Activated CD4-positive, alpha-beta T cell treated with anti-CD3 and anti-CD28 coated beads, Interleukin-2, Interleukin-4, amounts not matched to agents 100 ng/mL and 50 ng/mL, durations not matched to agents 16 hours and 8 hours (primary cell): ENCODE data around the gene CCDC87.
A peak's percentile ranks its signal among the peaks of the same experiment; 100 is the strongest.
"Not testable (repeated sequence)": the region's sequence is repeated elsewhere in the genome, so short reads cannot be mapped to it uniquely, and the experiment has no call there.

Source experiments
- DNase-seq: peaks from one replicate; pipeline ENCODE4 v3.0.0-alpha.2; 2020; ENCODE audit warnings: low spot score

Gene CCDC87

DNA sequence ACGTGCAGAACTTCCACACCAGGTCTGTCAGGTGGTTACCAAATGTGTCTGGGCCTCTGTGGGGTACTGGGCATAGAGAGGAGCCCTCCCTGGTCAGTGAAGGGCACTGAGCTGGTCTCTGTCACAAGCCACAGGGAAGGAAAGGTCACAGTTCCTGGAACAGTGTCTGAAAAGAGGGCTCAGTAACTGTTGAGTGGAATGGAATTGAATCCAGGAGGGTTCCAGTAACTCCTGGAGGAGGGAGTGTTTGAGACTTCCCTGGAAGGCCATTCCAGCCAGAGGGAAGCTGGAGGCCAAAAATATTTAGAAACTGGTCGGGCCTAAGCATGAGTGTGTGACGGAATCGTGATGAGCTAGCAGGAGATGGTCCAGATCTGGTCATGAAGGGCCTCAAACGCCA is 38.3 kb downstream of the CCDC87 start:
- no peak for DNase-seq

GRCh38 chr11:66550887-66551286 is 42.0 kb downstream of the CCDC87 start:
- no peak for DNase-seq

DNA sequence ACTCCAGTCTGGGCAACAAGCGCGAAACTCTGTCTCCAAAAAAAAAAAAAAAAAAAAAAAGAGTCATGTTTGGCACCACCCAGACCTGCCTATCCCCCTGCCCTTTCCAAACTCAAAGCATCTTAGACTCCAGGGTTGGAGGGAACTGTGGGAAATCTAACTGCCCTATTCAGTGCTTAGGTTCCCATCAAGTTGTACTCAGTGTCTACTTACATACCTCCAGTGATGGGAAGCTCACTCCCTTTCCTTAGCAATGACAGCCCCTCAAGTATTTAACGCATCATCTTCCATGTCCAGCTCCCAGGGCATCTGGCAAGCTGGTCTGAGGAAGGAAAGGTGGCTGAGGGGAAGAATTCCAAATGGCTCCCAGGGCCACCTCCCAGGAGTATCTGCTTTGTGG is 43.2 kb downstream of the CCDC87 start:
- DNase-seq: no peak

- no peak for DNase-seq
These were observed 43.9 kb downstream of the CCDC87 start for GRCh38 chr11:66548774-66549630.

DNA sequence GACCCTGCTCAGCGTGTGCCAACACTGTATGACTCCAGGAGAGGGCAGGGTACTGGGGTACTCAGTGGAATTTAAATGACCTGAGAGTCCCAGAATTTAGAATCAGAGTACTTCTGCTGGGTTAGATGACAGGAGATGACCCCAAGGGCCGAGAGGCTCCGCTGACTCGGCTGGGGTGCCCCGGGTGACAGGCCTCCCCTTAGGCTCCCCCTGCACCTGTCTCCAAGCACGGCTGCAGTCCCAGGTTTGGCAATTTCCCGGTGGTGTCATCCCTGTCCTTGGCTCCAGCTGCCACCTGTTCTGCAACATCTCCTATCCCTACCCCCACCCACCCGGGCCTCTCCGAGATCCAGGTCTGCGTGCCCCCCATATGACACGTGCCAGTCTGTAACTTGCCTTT is 44.8 kb downstream of the CCDC87 start:
- DNase-seq: no peak

GRCh38 chr11:66547662-66548009 is 45.2 kb downstream of the CCDC87 start:
- no peak for DNase-seq

- no peak for DNase-seq
These were observed 45.7 kb downstream of the CCDC87 start for GRCh38 chr11:66546966-66547661.

- no peak for DNase-seq
These were observed 46.4 kb downstream of the CCDC87 start, which contains the start of gene ACTN3 for GRCh38 chr11:66546368-66546965. ACTN3 (plus strand) TSS chr11:66546903; CDS start chr11:66546938, 35 bp downstream.

GRCh38 chr11:66545701-66546367 is 47.0 kb downstream of the CCDC87 start, which contains the start of gene ZDHHC24:
ZDHHC24 (minus strand) TSS chr11:66546048; CDS start chr11:66546003, 45 bp downstream.
- DNase-seq: peak; percentile 94

- DNase-seq: not testable (repeated sequence)
These were observed 47.9 kb downstream of the CCDC87 start for GRCh38 chr11:66544952-66545351.

- DNase-seq: peak; percentile 65
These were observed 49.4 kb downstream of the CCDC87 start for GRCh38 chr11:66543263-66544107.

GRCh38 chr11:66542362-66542761 is 50.5 kb downstream of the CCDC87 start:
- DNase-seq: no peak

DNA sequence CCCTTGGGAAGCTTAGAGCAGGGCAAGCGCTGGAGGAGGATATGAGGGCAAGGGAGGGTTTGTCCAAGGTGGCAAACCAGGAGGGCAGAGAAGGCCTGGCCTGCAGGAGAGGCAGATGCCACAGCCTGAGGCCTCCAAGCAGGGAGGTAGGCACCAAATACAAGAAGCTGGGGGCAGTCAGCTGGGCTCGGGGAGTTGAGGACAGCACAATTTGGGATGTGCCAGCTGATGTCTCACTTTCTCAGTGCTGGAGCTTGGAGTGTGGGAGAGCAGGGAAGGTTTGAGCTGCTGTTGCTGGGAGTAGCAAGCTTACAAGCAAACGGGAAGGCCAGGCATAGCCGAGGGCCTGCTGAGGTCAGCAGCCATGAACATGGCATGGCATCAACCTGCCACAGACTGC is 51.0 kb downstream of the CCDC87 start:
- DNase-seq: no peak

- DNase-seq: not testable (repeated sequence)
These were observed 52.3 kb downstream of the CCDC87 start for GRCh38 chr11:66540598-66540997.
